Neural progenitor cell (in vitro differentiated cells): ENCODE measurements around the gene RERE.
"Not testable (repeated sequence)": the region's sequence is repeated elsewhere in the genome, so short reads cannot be mapped to it uniquely, and the experiment has no call there.

Experiments
- EZH2 ChIP-seq: fragments of 200-600 bp; sonication (generic); IDR thresholded peaks from 2 replicates; pipeline ENCODE4 v1.6.1; 2017; ENCODE audit warnings: antibody characterized with exemption, mild to moderate bottlenecking, moderate library complexity
- TF ChIP-seq, protein P1 (sequence below): fragments of 200-600 bp; sonication (generic); IDR thresholded peaks from 2 replicates; pipeline ENCODE4 v1.5.1; 2017; ENCODE audit warnings: antibody characterized with exemption, mild to moderate bottlenecking

GRCh38 chr1:8448505-8448904, 368.9 kb downstream of the RERE start:
- TF ChIP-seq, protein P1, sequence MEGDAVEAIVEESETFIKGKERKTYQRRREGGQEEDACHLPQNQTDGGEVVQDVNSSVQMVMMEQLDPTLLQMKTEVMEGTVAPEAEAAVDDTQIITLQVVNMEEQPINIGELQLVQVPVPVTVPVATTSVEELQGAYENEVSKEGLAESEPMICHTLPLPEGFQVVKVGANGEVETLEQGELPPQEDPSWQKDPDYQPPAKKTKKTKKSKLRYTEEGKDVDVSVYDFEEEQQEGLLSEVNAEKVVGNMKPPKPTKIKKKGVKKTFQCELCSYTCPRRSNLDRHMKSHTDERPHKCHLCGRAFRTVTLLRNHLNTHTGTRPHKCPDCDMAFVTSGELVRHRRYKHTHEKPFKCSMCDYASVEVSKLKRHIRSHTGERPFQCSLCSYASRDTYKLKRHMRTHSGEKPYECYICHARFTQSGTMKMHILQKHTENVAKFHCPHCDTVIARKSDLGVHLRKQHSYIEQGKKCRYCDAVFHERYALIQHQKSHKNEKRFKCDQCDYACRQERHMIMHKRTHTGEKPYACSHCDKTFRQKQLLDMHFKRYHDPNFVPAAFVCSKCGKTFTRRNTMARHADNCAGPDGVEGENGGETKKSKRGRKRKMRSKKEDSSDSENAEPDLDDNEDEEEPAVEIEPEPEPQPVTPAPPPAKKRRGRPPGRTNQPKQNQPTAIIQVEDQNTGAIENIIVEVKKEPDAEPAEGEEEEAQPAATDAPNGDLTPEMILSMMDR: not testable (repeated sequence)
- not testable (repeated sequence) for TF ChIP-seq EZH2
